ENCODE data around the gene CYGB. TPM values are rescaled to one million over a fixed set of nuclear protein-coding genes. Genes with fewer than 3 reads are reported as not detected.

Gene CYGB
- total and polyA plus RNA-seq, 2 of the 13 experiments (the other 11 are each of a cell fraction or from before 2014, with no cell fraction given) = 18.9 to 27.1 TPM

DNA sequence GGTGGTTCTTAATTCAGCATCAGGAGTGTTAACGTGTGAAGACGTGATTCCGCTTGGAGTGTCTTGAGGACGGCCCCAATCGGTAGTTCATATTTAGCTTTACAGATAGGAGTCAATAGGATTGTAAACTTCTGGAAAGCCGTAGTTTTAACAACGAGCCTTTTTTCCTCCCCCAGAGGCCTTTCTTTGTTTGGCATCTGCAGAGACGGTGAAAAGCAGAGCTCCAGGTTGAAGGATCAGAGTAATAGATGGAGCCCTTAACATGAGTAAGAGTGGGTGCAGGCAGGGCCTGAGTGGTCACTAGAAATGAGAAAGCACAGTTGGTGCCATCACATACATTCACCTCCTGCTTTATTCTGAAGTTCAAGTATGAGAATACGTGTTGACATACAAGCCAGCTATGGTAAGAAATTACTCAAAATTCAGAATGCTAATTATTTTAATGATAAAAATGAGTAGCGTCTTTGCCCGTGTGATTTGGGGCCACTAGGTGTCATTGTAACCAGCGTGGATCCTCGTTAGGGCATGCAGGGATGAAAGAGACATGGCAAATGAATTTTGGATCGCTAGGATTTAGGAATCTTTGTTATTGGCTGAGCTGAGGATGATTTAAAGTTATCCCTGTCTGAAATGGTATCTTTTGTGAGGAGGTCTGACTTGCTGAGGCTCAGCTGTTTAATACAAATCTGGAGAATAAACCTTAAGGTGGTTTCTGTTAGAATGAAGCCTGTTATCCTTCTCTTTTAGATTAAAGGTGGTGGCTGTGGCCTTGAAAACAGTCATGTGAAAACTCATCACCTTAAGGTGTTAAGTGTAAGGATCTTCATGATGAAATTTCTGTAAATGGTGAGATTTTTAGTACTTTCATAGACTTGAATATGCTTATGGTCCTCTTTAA, 20.9 kb upstream of the CYGB start (continued):
- TF ChIP-seq FOXC1 (CRISPR knock-in tag; IDR thresholded peaks at IDR 0.05; ENCODE audit: borderline replicate concordance) (no peak), HMG20B (CRISPR knock-in tag; conservative IDR thresholded peaks at IDR 0.05) (no peak), HDAC6 (IDR thresholded peaks at IDR 0.05; ENCODE audit: low read depth, low read length) (no peak), SETDB1 (CRISPR knock-in tag; IDR thresholded peaks at IDR 0.05; ENCODE audit: borderline replicate concordance) (no peak), NR2C2 (CRISPR knock-in tag; IDR thresholded peaks at IDR 0.05; ENCODE audit: borderline replicate concordance) (no peak), ZNF326 (CRISPR knock-in tag; IDR thresholded peaks at IDR 0.05; ENCODE audit: borderline replicate concordance) (no peak), ZKSCAN5 (CRISPR knock-in tag; IDR thresholded peaks at IDR 0.05) (no peak), ZNF761 (CRISPR knock-in tag; conservative IDR thresholded peaks at IDR 0.05) (no peak), ZNF792 (CRISPR knock-in tag; IDR thresholded peaks at IDR 0.05) (0 out of 2 replicates have a peak, but pooled peaks have one; percentile 41), SAP130 (CRISPR knock-in tag; IDR thresholded peaks at IDR 0.05; ENCODE audit: low read depth) (peak; percentile 40), ZNF256 (CRISPR knock-in tag; conservative IDR thresholded peaks at IDR 0.05) (peak; percentile 50; the same call in 1 of the 2 replicates), HIVEP1 (CRISPR knock-in tag; IDR thresholded peaks at IDR 0.05) (no peak), MED1 (CRISPR knock-in tag; IDR thresholded peaks at IDR 0.05) (0 out of 2 replicates have a peak, but pooled peaks have one; percentile 23), ZNF30 (CRISPR knock-in tag; IDR thresholded peaks at IDR 0.05) (no peak), ZNF607 (CRISPR knock-in tag; IDR thresholded peaks at IDR 0.05; ENCODE audit: borderline replicate concordance) (no peak), RELA (CRISPR knock-in tag; IDR thresholded peaks at IDR 0.05) (no peak), MED8 (CRISPR knock-in tag; IDR thresholded peaks at IDR 0.05; ENCODE audit: insufficient replicate concordance) (no peak), HNRNPK (IDR thresholded peaks at IDR 0.05; ENCODE audit: low read depth, low read length, poor library complexity, severe bottlenecking) (no peak), SSRP1 (CRISPR knock-in tag; IDR thresholded peaks at IDR 0.05) (no peak; the same call in 1 of the 2 replicates), PHF21A (CRISPR knock-in tag; IDR thresholded peaks at IDR 0.05) (no peak), MAFG (CRISPR knock-in tag; IDR thresholded peaks at IDR 0.05) (no peak), ZKSCAN1 (IDR thresholded peaks at IDR 0.05; ENCODE audit: low read length) (no peak), KDM6A (CRISPR knock-in tag; IDR thresholded peaks at IDR 0.05; ENCODE audit: low read depth) (no peak), ARNT (IDR thresholded peaks at IDR 0.05) (no peak), EEA1 (CRISPR knock-in tag; IDR thresholded peaks at IDR 0.05; ENCODE audit: borderline replicate concordance) (no peak)
- TF ChIP-seq, protein P1, sequence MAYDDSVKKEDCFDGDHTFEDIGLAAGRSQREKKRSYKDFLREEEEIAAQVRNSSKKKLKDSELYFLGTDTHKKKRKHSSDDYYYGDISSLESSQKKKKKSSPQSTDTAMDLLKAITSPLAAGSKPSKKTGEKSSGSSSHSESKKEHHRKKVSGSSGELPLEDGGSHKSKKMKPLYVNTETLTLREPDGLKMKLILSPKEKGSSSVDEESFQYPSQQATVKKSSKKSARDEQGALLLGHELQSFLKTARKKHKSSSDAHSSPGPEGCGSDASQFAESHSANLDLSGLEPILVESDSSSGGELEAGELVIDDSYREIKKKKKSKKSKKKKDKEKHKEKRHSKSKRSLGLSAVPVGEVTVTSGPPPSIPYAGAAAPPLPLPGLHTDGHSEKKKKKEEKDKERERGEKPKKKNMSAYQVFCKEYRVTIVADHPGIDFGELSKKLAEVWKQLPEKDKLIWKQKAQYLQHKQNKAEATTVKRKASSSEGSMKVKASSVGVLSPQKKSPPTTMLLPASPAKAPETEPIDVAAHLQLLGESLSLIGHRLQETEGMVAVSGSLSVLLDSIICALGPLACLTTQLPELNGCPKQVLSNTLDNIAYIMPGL (CRISPR knock-in tag; IDR thresholded peaks at IDR 0.05; ENCODE audit: borderline replicate concordance in 1 of 2, low read depth in 1 of 2) = peak; percentile 17 to 72; a peak in 1 of 4 replicates
- TF ChIP-seq, protein P2, sequence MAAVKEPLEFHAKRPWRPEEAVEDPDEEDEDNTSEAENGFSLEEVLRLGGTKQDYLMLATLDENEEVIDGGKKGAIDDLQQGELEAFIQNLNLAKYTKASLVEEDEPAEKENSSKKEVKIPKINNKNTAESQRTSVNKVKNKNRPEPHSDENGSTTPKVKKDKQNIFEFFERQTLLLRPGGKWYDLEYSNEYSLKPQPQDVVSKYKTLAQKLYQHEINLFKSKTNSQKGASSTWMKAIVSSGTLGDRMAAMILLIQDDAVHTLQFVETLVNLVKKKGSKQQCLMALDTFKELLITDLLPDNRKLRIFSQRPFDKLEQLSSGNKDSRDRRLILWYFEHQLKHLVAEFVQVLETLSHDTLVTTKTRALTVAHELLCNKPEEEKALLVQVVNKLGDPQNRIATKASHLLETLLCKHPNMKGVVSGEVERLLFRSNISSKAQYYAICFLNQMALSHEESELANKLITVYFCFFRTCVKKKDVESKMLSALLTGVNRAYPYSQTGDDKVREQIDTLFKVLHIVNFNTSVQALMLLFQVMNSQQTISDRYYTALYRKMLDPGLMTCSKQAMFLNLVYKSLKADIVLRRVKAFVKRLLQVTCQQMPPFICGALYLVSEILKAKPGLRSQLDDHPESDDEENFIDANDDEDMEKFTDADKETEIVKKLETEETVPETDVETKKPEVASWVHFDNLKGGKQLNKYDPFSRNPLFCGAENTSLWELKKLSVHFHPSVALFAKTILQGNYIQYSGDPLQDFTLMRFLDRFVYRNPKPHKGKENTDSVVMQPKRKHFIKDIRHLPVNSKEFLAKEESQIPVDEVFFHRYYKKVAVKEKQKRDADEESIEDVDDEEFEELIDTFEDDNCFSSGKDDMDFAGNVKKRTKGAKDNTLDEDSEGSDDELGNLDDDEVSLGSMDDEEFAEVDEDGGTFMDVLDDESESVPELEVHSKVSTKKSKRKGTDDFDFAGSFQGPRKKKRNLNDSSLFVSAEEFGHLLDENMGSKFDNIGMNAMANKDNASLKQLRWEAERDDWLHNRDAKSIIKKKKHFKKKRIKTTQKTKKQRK (IDR thresholded peaks at IDR 0.05; ENCODE audit: low read length) = no peak
